Muscle layer of colon (tissue), 2 donors: ENCODE results near the gene RASSF7.

Experiments
- H3K27ac ChIP-seq: one replicate; pipeline ENCODE4 v1.7.0; 2013; ENCODE audit warnings: low read depth, mild to moderate bottlenecking, low read length, moderate library complexity
- H3K27me3 ChIP-seq, 2 donors: one replicate each; pipeline ENCODE4 v1.7.0; 2013; ENCODE audit warnings: low read length in 2 of 2, mild to moderate bottlenecking in 2 of 2; ENCODE audit not compliant: insufficient read depth in 2 of 2, control insufficient read depth in 1 of 2
- H3K36me3 ChIP-seq: one replicate; pipeline ENCODE4 v1.7.0; 2013; ENCODE audit warnings: mild to moderate bottlenecking, low read length; ENCODE audit not compliant: insufficient read depth
- H3K4me1 ChIP-seq: one replicate; pipeline ENCODE4 v1.7.0; 2013; ENCODE audit warnings: mild to moderate bottlenecking, low read length; ENCODE audit not compliant: insufficient read depth
- H3K4me3 ChIP-seq, 2 donors: one replicate each; pipeline ENCODE4 v1.7.0; 2013; ENCODE audit warnings: low read length in 2 of 2, low read depth in 1 of 2, mild to moderate bottlenecking in 1 of 2, moderate library complexity in 1 of 2
- H3K9ac ChIP-seq: one replicate; pipeline ENCODE4 v1.7.0; 2013; ENCODE audit warnings: low read length
- H3K9me3 ChIP-seq: one replicate; pipeline ENCODE4 v1.7.0; 2013; ENCODE audit warnings: mild to moderate bottlenecking, low read length
- donor health status: abdominal sarcoma.
- donor health status: Adenocarcinoma of cecum.

RASSF7 gene

GRCh38 chr11:586376-587316 lies 25.9 kb downstream of the RASSF7 start:
- H3K4me1 ChIP-seq = no peaks in the 10 kb centered on the region
- H3K9ac ChIP-seq = no peak overlapping the region
- H3K9me3 ChIP-seq = no peaks in the 10 kb centered on the region
- peaks cover 55% of the 10 kb centered on the region for H3K36me3 ChIP-seq
- no peak overlapping the region for H3K4me3 ChIP-seq
- no peaks in the 10 kb centered on the region for H3K27me3 ChIP-seq
- H3K27ac ChIP-seq = no peak overlapping the region

GRCh38 chr11:587546-587945 lies 26.8 kb downstream of the RASSF7 start:
- no peaks in the 10 kb centered on the region for H3K9me3 ChIP-seq
- H3K27ac ChIP-seq = no peak overlapping the region
- peaks cover 54% of the 10 kb centered on the region for H3K36me3 ChIP-seq
- H3K9ac ChIP-seq = no peak overlapping the region
- no peaks in the 10 kb centered on the region for H3K4me1 ChIP-seq
- H3K27me3 ChIP-seq = no peaks in the 10 kb centered on the region
- no peak overlapping the region for H3K4me3 ChIP-seq

- Histone ChIP-seq H3K27me3 (no peaks in the 10 kb centered on the region), H3K9ac (no peak overlapping the region), H3K36me3 (peaks cover 58% of the 10 kb centered on the region), H3K4me1 (no peaks in the 10 kb centered on the region), H3K4me3 (no peak overlapping the region), H3K9me3 (no peaks in the 10 kb centered on the region), H3K27ac (no peak overlapping the region)
Observed at GRCh38 chr11:587978-588380, 27.2 kb downstream of the RASSF7 start.

GRCh38 chr11:589798-590197 lies 29.0 kb downstream of the RASSF7 start:
- no peak overlapping the region for H3K9ac ChIP-seq
- no peaks in the 10 kb centered on the region for H3K27me3 ChIP-seq
- H3K4me3 ChIP-seq = no peak overlapping the region
- H3K9me3 ChIP-seq = no peaks in the 10 kb centered on the region
- H3K27ac ChIP-seq = no peak overlapping the region
- H3K36me3 ChIP-seq = peaks cover 62% of the 10 kb centered on the region
- H3K4me1 ChIP-seq = no peaks in the 10 kb centered on the region

- Histone ChIP-seq H3K27ac (no peak overlapping the region), H3K9ac (no peak overlapping the region), H3K4me3 (no peak overlapping the region), H3K27me3 (no peaks in the 10 kb centered on the region), H3K9me3 (no peaks in the 10 kb centered on the region), H3K4me1 (no peaks in the 10 kb centered on the region), H3K36me3 (peaks cover 73% of the 10 kb centered on the region)
Observed at GRCh38 chr11:590997-591396, 30.2 kb downstream of the RASSF7 start.

GRCh38 chr11:592501-592900 lies 31.7 kb downstream of the RASSF7 start:
- Histone ChIP-seq H3K9ac (no peak overlapping the region), H3K4me1 (no peaks in the 10 kb centered on the region), H3K27ac (no peak overlapping the region), H3K9me3 (no peaks in the 10 kb centered on the region), H3K36me3 (peaks cover 73% of the 10 kb centered on the region), H3K27me3 (no peaks in the 10 kb centered on the region), H3K4me3 (no peak overlapping the region)

- Histone ChIP-seq H3K9me3 (no peaks in the 10 kb centered on the region), H3K9ac (no peak overlapping the region), H3K36me3 (peaks cover 69% of the 10 kb centered on the region), H3K27ac (no peak overlapping the region), H3K27me3 (no peaks in the 10 kb centered on the region), H3K4me3 (no peak overlapping the region), H3K4me1 (no peaks in the 10 kb centered on the region)
Observed at GRCh38 chr11:592918-593317, 32.1 kb downstream of the RASSF7 start.

- H3K4me1 ChIP-seq = no peaks in the 10 kb centered on the region
- H3K9ac ChIP-seq = no peak overlapping the region
- H3K27ac ChIP-seq = no peak overlapping the region
- H3K27me3 ChIP-seq = no peaks in the 10 kb centered on the region
- H3K9me3 ChIP-seq = no peaks in the 10 kb centered on the region
- H3K36me3 ChIP-seq = peaks cover 67% of the 10 kb centered on the region
- H3K4me3 ChIP-seq = no peak overlapping the region
Observed at GRCh38 chr11:593347-593746, 32.6 kb downstream of the RASSF7 start.

GRCh38 chr11:595400-595799 lies 34.6 kb downstream of the RASSF7 start:
- H3K4me1 ChIP-seq = no peaks in the 10 kb centered on the region
- H3K27me3 ChIP-seq = no peaks in the 10 kb centered on the region
- H3K27ac ChIP-seq = no peak overlapping the region
- no peak overlapping the region for H3K9ac ChIP-seq
- no peak overlapping the region for H3K4me3 ChIP-seq
- peaks cover 73% of the 10 kb centered on the region for H3K36me3 ChIP-seq
- H3K9me3 ChIP-seq = no peaks in the 10 kb centered on the region

- Histone ChIP-seq H3K36me3 (peaks cover 68% of the 10 kb centered on the region), H3K27ac (no peak overlapping the region)
Observed at GRCh38 chr11:596374-596773, 35.6 kb downstream of the RASSF7 start.

GRCh38 chr11:597166-597725 lies 36.5 kb downstream of the RASSF7 start:
- Histone ChIP-seq H3K36me3 (peaks cover 73% of the 10 kb centered on the region), H3K9me3 (no peaks in the 10 kb centered on the region), H3K9ac (no peak overlapping the region), H3K4me1 (no peaks in the 10 kb centered on the region), H3K4me3 (no peak overlapping the region), H3K27ac (no peak overlapping the region), H3K27me3 (no peaks in the 10 kb centered on the region)

More at GRCh38 chr11:596374-596773, 35.6 kb downstream of the RASSF7 start:
- Histone ChIP-seq H3K9me3 (no peaks in the 10 kb centered on the region), H3K9ac (no peak overlapping the region), H3K4me1 (no peaks in the 10 kb centered on the region), H3K4me3 (no peak overlapping the region), H3K27me3 (no peaks in the 10 kb centered on the region)
